Endothelial cell of umbilical vein (primary cell): ENCODE results near the gene L1CAM.
"Not testable (repeated sequence)": the region's sequence is repeated elsewhere in the genome, so short reads cannot be mapped to it uniquely, and the experiment has no call there.

Experiments used
- EZH2 ChIP-seq: IDR thresholded peaks from 2 replicates; pipeline ENCODE4 v1.6.1; 2012; ENCODE audit warnings: borderline replicate concordance, low read depth, mild to moderate bottlenecking, moderate library complexity, low read length, inconsistent platforms; ENCODE audit not compliant: severe bottlenecking
- FOS ChIP-seq: IDR thresholded peaks from 2 replicates; pipeline ENCODE4 v1.6.1; 2011; ENCODE audit warnings: mild to moderate bottlenecking, low read length, moderate library complexity, borderline replicate concordance; ENCODE audit not compliant: insufficient read depth
- GATA2 ChIP-seq: IDR thresholded peaks from 2 replicates; pipeline ENCODE4 v1.7.0; 2011; ENCODE audit warnings: low read depth, mild to moderate bottlenecking, moderate library complexity, mixed read lengths, low read length; ENCODE audit not compliant: insufficient read length, insufficient read depth
- JUN ChIP-seq: IDR thresholded peaks from 2 replicates; pipeline ENCODE4 v1.6.1; 2011; ENCODE audit warnings: borderline replicate concordance, low read depth; ENCODE audit not compliant: insufficient read length, insufficient read depth
- MAX ChIP-seq: IDR thresholded peaks from 2 replicates; pipeline ENCODE4 v1.6.1; 2011; ENCODE audit not compliant: insufficient read depth, insufficient read length
- POLR2A ChIP-seq: IDR thresholded peaks from 2 replicates; pipeline ENCODE4 v1.6.1; 2012; ENCODE audit warnings: low read depth, mild to moderate bottlenecking, control low read depth, low read length
- POLR2AphosphoS5 ChIP-seq: IDR thresholded peaks from 2 replicates; pipeline ENCODE4 v1.6.1; 2012; ENCODE audit warnings: low read depth, mild to moderate bottlenecking, control low read depth, low read length, moderate library complexity; ENCODE audit not compliant: insufficient read depth
- TF ChIP-seq, protein P1 (sequence below), 2 donors: IDR thresholded peaks; 1 replicate in 1 of 2; 2 replicates in 1 of 2; pipeline ENCODE4 v1.5.1; 2011; ENCODE audit warnings: low read length in 2 of 2, mild to moderate bottlenecking in 2 of 2, moderate library complexity in 2 of 2, control low read depth in 1 of 2, inconsistent platforms in 1 of 2, low read depth in 1 of 2; ENCODE audit not compliant: insufficient read depth in 1 of 2; ENCODE audit errors: extremely low read depth in 1 of 2

DNA sequence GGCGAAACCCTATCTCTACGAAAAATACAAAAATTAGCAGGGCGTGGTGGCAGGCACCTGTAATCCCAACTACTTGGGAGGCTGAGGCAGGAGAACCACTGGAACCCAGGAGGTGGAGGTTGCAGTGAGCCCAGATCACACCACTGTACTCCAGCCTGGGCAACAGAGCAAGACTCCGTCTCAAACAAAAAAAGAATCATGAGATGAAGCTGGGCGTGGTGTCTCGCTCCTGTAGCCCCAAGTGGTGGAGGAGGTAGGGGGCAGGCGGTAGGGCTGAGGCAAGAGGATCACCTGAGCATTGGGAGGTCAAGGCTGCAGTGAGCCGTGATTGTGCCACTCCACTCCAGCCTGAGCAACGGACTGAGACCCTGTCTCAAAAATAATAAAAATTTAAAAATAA is 67.9 kb downstream of the L1CAM start:
- TF ChIP-seq POLR2A, POLR2AphosphoS5, EZH2, GATA2, MAX, FOS, JUN: not testable (repeated sequence)
- TF ChIP-seq, protein P1, sequence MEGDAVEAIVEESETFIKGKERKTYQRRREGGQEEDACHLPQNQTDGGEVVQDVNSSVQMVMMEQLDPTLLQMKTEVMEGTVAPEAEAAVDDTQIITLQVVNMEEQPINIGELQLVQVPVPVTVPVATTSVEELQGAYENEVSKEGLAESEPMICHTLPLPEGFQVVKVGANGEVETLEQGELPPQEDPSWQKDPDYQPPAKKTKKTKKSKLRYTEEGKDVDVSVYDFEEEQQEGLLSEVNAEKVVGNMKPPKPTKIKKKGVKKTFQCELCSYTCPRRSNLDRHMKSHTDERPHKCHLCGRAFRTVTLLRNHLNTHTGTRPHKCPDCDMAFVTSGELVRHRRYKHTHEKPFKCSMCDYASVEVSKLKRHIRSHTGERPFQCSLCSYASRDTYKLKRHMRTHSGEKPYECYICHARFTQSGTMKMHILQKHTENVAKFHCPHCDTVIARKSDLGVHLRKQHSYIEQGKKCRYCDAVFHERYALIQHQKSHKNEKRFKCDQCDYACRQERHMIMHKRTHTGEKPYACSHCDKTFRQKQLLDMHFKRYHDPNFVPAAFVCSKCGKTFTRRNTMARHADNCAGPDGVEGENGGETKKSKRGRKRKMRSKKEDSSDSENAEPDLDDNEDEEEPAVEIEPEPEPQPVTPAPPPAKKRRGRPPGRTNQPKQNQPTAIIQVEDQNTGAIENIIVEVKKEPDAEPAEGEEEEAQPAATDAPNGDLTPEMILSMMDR (IDR thresholded peaks at IDR 0.05; ENCODE audit: extremely low read depth in 1 of 2, insufficient read depth in 1 of 2, low read depth in 1 of 2, low read length in 2 of 2): not testable (repeated sequence)
